ENCODE data around the gene PRX.
"Not testable (repeated sequence)": the region's sequence is repeated elsewhere in the genome, so short reads cannot be mapped to it uniquely, and the experiment has no call there.

The PRX gene

DNA sequence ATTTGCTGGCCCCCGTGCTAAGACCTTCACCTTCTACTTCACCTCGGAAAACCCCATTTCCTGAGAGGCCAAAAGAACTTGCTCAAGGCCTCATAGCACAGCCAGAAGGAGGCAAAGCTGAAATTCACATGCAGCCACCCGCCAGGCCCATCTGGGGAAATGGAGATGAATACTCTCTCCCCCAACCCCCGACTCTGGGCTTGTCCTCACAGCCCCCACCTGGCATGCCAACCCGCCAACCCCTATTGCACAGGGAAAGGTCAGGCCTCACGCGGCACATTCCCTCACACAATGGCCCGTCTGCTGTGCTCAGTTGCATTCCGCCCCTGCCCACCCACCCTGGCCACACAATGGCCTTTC is 3.2 kb downstream of the PRX start:
- ChIA-PET POLR2A (no interaction called here), CTCF (interaction anchor here (2.2 kb wide), 1 partner anchor 9 kb away, joined by 8 read pairs; no protein-coding TSS in a partner anchor)
- DNase-seq, result peak in 2 of 3 donors; percentile 36 to 44
- Histone ChIP-seq H3K9me3 (ENCODE audit: control extremely low read depth in 1 of 5, control insufficient read depth in 4 of 5, insufficient read depth in 2 of 5, low read depth in 1 of 5, low read length in 4 of 5) (no peaks in the 10 kb centered on the region), H3K27ac (ENCODE audit: insufficient read depth in 1 of 2, low read depth in 1 of 2, low read length in 2 of 2, poor library complexity in 1 of 2, severe bottlenecking in 2 of 2) (no peak overlapping the region), H3K27me3 (replicated peaks in 2 of 5; ENCODE audit: control insufficient read depth in 4 of 5, insufficient read depth in 5 of 5, low read length in 4 of 5) (no peaks in the 10 kb centered on the region), H3K4me3 (ENCODE audit: control insufficient read depth in 1 of 7, extremely low read depth in 1 of 7, insufficient read depth in 4 of 7, low read depth in 2 of 7, low read length in 6 of 7) (no peak overlapping the region), H3K36me3 (ENCODE audit: control insufficient read depth in 4 of 4, insufficient read depth in 4 of 4, low read length in 3 of 4) (no peaks in the 10 kb centered on the region), H3K4me1 (ENCODE audit: control extremely low read depth in 1 of 4, control insufficient read depth in 4 of 4, insufficient read depth in 4 of 4, low read length in 3 of 4) (peaks cover 0 to 63% (median 55%) of the 10 kb centered on the region in 4 experiments)
- 76% methylated on average over 4 of the region's 9 CpGs for WGBS (ENCODE audit: insufficient coverage)

GRCh38 chr19:40408598-40408925 is 4.6 kb downstream of the PRX start:
- H3K27ac ChIP-seq (ENCODE audit: insufficient read depth in 1 of 2, low read depth in 1 of 2, low read length in 2 of 2, poor library complexity in 1 of 2, severe bottlenecking in 2 of 2); POLR2A ChIA-PET; H3K36me3 ChIP-seq (ENCODE audit: control insufficient read depth in 4 of 4, insufficient read depth in 4 of 4, low read length in 3 of 4); H3K27me3 ChIP-seq (replicated peaks in 2 of 5; ENCODE audit: control insufficient read depth in 4 of 5, insufficient read depth in 5 of 5, low read length in 4 of 5); H3K9me3 ChIP-seq (ENCODE audit: control extremely low read depth in 1 of 5, control insufficient read depth in 4 of 5, insufficient read depth in 2 of 5, low read depth in 1 of 5, low read length in 4 of 5); H3K4me3 ChIP-seq (ENCODE audit: control insufficient read depth in 1 of 7, extremely low read depth in 1 of 7, insufficient read depth in 4 of 7, low read depth in 2 of 7, low read length in 6 of 7); DNase-seq: not testable (repeated sequence)
- WGBS (ENCODE audit: insufficient coverage), result 93% methylated on average over 5 of the region's 8 CpGs
- peaks cover 0 to 57% (median 46%) of the 10 kb centered on the region in 4 experiments for H3K4me1 ChIP-seq (ENCODE audit: control extremely low read depth in 1 of 4, control insufficient read depth in 4 of 4, insufficient read depth in 4 of 4, low read length in 3 of 4)
- CTCF ChIA-PET, result interaction anchor here (1.0 to 2.2 kb wide), 3 partner anchors 10 to 13 kb away, joined by 3 to 8 read pairs (median 4); no protein-coding TSS in a partner anchor

DNA sequence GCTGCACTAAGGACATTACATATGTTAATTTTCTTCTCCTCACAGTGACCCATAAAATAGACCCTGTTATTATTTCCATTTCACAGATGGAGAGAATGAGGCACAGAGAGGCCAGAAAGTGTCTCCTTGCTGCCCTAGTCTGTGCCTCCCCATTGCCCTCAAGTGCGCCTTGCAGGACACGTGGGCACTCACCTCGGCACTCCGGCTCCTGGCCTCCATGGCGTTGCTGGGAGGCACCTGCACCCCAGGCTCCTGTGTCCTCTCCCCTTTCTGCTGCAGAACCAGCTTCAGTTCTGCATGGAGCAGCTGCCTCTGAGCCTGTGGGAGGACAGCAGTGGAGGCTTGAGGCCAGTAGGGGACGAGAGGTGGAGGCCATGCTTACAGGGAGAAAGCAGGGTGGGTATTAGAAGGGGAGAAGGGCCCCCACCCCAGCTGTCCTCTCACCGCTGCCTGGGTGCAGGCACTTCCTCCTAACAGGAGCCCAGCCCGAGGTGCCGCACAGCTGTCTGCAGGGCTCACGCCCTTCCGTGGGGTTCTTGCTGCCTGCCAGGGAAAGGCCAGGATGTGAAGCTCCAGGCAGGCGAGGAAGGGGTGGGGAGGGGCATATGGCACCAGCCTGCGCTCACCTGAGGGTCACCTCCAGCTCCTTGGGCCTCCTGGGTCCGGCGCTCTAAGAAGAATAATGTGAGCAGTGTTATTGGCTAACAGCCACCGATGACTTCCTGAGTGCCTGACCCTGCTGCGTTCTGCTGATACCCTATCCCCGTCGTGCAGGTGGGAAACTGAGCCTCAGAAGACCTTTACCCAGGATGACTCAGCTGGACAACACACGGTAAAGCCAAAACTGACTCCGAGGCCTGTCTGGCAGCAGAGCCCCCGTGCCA is 5.2 kb downstream of the PRX start:
- H3K9me3 ChIP-seq (ENCODE audit: control extremely low read depth in 1 of 5, control insufficient read depth in 4 of 5, insufficient read depth in 2 of 5, low read depth in 1 of 5, low read length in 4 of 5), result no peaks in the 10 kb centered on the region
- peak in 2 of 3 donors; percentile 43 to 59 for DNase-seq
- H3K36me3 ChIP-seq (ENCODE audit: control insufficient read depth in 4 of 4, insufficient read depth in 4 of 4, low read length in 3 of 4), result no peaks in the 10 kb centered on the region
- peak overlapping the region in 1 of 7 experiments; percentile 20 for H3K4me3 ChIP-seq (ENCODE audit: control insufficient read depth in 1 of 7, extremely low read depth in 1 of 7, insufficient read depth in 4 of 7, low read depth in 2 of 7, low read length in 6 of 7)
- CTCF ChIA-PET, result interaction anchor here (0.5 to 2.2 kb wide), 4 partner anchors 11 to 971 kb away, joined by 3 to 8 read pairs (median 4); no protein-coding TSS in a partner anchor
- POLR2A ChIA-PET, result interaction anchor here (1.5 kb wide), 1 partner anchor 9 kb away, joined by 4 read pairs; no protein-coding TSS in a partner anchor
- no peak overlapping the region for H3K27ac ChIP-seq (ENCODE audit: insufficient read depth in 1 of 2, low read depth in 1 of 2, low read length in 2 of 2, poor library complexity in 1 of 2, severe bottlenecking in 2 of 2)
- H3K4me1 ChIP-seq (ENCODE audit: control extremely low read depth in 1 of 4, control insufficient read depth in 4 of 4, insufficient read depth in 4 of 4, low read length in 3 of 4), result peaks cover 0 to 51% (median 41%) of the 10 kb centered on the region in 4 experiments
- H3K27me3 ChIP-seq (replicated peaks in 2 of 5; ENCODE audit: control insufficient read depth in 4 of 5, insufficient read depth in 5 of 5, low read length in 4 of 5), result no peaks in the 10 kb centered on the region
- 40% methylated on average over 21 of the region's 22 CpGs for WGBS (ENCODE audit: insufficient coverage)

DNA sequence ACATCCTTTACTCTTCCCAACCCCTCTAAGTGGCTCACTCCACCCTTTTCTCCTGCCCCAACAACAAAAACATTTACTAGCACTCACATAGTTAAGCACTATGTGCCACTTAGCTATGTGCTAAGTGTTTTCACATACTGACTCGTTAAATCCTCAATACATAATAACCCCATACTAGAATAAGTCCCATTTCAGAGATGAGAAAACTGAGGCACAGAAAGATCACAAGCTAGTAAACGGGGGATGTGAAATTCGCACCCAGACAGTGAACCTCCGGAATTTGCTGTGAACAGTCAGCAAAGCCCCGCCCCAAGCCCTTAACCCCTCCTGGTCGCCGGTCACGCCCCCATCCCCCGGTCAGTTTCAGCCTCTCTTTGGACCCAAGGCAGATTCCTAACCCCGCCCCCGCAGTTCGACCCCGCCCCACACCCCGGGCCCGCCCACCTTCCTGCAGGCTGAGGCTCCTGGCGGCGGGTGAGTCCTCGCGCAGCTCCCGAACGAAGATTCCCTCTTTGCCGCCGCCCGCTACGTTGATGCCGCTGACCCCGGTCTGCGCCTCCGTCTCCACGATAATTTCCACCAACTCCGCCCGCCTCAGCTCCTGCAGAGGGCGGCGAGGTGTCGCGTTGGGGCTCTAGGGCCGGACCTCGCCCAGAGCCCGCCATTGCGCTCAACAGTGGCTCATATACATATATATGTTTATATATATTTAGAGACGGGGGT is 9.8 kb downstream of the PRX start:
- CTCF ChIA-PET, result interaction anchor here (0.7 to 2.7 kb wide), 4 partner anchors 10 to 118 kb away, joined by 3 to 14 read pairs (median 4); partner anchors contain the start of genes AKT2 and PRX
- POLR2A ChIA-PET, result interaction anchor here (0.7 to 0.8 kb wide), 2 partner anchors 14 to 18 kb away, joined by 3 to 5 read pairs; no protein-coding TSS in a partner anchor
- DNase-seq, result peak; percentile 87 to 94 (median 94)
- H3K36me3 ChIP-seq (ENCODE audit: control insufficient read depth in 4 of 4, insufficient read depth in 4 of 4, low read length in 3 of 4), result no peaks in the 10 kb centered on the region
- peaks cover 0 to 22% (median 15%) of the 10 kb centered on the region in 4 experiments for H3K4me1 ChIP-seq (ENCODE audit: control extremely low read depth in 1 of 4, control insufficient read depth in 4 of 4, insufficient read depth in 4 of 4, low read length in 3 of 4)
- H3K27ac ChIP-seq (ENCODE audit: insufficient read depth in 1 of 2, low read depth in 1 of 2, low read length in 2 of 2, poor library complexity in 1 of 2, severe bottlenecking in 2 of 2), result peak overlapping the region in 1 of 2 experiments; percentile 66
- H3K27me3 ChIP-seq (replicated peaks in 2 of 5; ENCODE audit: control insufficient read depth in 4 of 5, insufficient read depth in 5 of 5, low read length in 4 of 5), result no peaks in the 10 kb centered on the region
- peak overlapping the region; percentile 55 to 83 (median 68) for H3K4me3 ChIP-seq (ENCODE audit: control insufficient read depth in 1 of 7, extremely low read depth in 1 of 7, insufficient read depth in 4 of 7, low read depth in 2 of 7, low read length in 6 of 7)
- under 1% methylated on average over 20 of the region's 41 CpGs for WGBS (ENCODE audit: insufficient coverage)
- H3K9me3 ChIP-seq (ENCODE audit: control extremely low read depth in 1 of 5, control insufficient read depth in 4 of 5, insufficient read depth in 2 of 5, low read depth in 1 of 5, low read length in 4 of 5), result no peaks in the 10 kb centered on the region

- WGBS (ENCODE audit: insufficient coverage), result 90% methylated on average over 2 of the region's 3 CpGs
- DNase-seq, result no peak
- Histone ChIP-seq H3K27ac (ENCODE audit: insufficient read depth in 1 of 2, low read depth in 1 of 2, low read length in 2 of 2, poor library complexity in 1 of 2, severe bottlenecking in 2 of 2) (no peak overlapping the region), H3K9me3 (ENCODE audit: control extremely low read depth in 1 of 5, control insufficient read depth in 4 of 5, insufficient read depth in 2 of 5, low read depth in 1 of 5, low read length in 4 of 5) (no peaks in the 10 kb centered on the region), H3K4me3 (ENCODE audit: control insufficient read depth in 1 of 7, extremely low read depth in 1 of 7, insufficient read depth in 4 of 7, low read depth in 2 of 7, low read length in 6 of 7) (no peak overlapping the region), H3K36me3 (ENCODE audit: control insufficient read depth in 4 of 4, insufficient read depth in 4 of 4, low read length in 3 of 4) (no peaks in the 10 kb centered on the region), H3K27me3 (replicated peaks in 2 of 5; ENCODE audit: control insufficient read depth in 4 of 5, insufficient read depth in 5 of 5, low read length in 4 of 5) (no peaks in the 10 kb centered on the region), H3K4me1 (ENCODE audit: control extremely low read depth in 1 of 4, control insufficient read depth in 4 of 4, insufficient read depth in 4 of 4, low read length in 3 of 4) (peaks cover 0 to 15% (median 11%) of the 10 kb centered on the region in 4 experiments)
- POLR2A ChIA-PET, result no interaction called here
- CTCF ChIA-PET, result no interaction called here
These were observed 12.6 kb downstream of the PRX start for GRCh38 chr19:40400559-40400958.

DNA sequence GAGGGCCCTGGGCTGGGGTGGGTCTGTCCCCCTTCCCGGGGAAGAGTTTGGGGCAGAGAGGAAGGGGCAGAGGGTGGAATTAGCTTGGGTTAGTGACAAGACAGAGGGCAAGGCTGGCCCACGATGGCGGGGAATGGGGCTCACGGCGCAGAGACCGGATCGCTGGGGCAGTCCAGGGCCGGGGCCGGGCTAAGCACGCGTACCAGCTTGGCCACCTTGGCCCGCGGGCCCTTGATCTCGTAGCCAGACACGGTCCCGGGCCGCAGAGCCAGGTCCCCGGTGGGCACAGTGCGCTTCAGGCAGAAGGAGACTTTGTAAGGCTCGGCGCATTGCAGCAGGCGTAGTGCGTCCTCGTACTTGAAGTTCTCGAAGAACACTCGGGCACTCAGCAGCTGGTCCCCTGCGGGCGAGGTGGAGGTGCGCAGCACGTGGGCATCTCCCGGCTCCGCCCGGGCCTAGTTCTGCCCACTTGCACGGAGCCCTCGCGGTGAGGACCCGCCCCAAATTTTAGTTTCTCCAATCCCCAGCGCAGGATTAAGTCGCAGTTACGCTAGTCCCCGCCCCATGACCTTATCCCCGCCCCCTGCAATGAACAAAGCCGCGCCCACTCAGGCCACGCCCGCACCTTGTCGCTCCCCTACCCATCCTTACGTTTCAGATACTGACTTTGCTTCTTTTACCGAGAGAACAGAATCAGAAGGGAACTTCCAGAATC is 14.6 kb downstream of the PRX start:
- POLR2A ChIA-PET, result interaction anchor here (0.7 kb wide), 1 partner anchor 17 kb away, joined by 3 read pairs; no protein-coding TSS in a partner anchor

More for the DNA sequence above, 14.6 kb downstream of the PRX start:
- peaks cover 0 to 10% (median 7%) of the 10 kb centered on the region in 4 experiments for H3K4me1 ChIP-seq (ENCODE audit: control extremely low read depth in 1 of 4, control insufficient read depth in 4 of 4, insufficient read depth in 4 of 4, low read length in 3 of 4)
- peak; percentile 79 to 88 (median 84) for DNase-seq
- H3K9me3 ChIP-seq (ENCODE audit: control extremely low read depth in 1 of 5, control insufficient read depth in 4 of 5, insufficient read depth in 2 of 5, low read depth in 1 of 5, low read length in 4 of 5), result no peaks in the 10 kb centered on the region
- H3K36me3 ChIP-seq (ENCODE audit: control insufficient read depth in 4 of 4, insufficient read depth in 4 of 4, low read length in 3 of 4), result no peaks in the 10 kb centered on the region
- H3K4me3 ChIP-seq (ENCODE audit: control insufficient read depth in 1 of 7, extremely low read depth in 1 of 7, insufficient read depth in 4 of 7, low read depth in 2 of 7, low read length in 6 of 7), result peak overlapping the region in 3 of 7 experiments; percentile 40 to 61 (median 51)
- H3K27ac ChIP-seq (ENCODE audit: insufficient read depth in 1 of 2, low read depth in 1 of 2, low read length in 2 of 2, poor library complexity in 1 of 2, severe bottlenecking in 2 of 2), result no peak overlapping the region
- H3K27me3 ChIP-seq (replicated peaks in 2 of 5; ENCODE audit: control insufficient read depth in 4 of 5, insufficient read depth in 5 of 5, low read length in 4 of 5), result no peaks in the 10 kb centered on the region
- 44% methylated on average over 44 of the region's 49 CpGs for WGBS (ENCODE audit: insufficient coverage)
- CTCF ChIA-PET, result interaction anchor here (1.4 kb wide), 1 partner anchor 27 kb away, joined by 3 read pairs; no protein-coding TSS in a partner anchor

All from common myeloid progenitor, CD34-positive (primary cell).